Spleen (tissue), 11 donors: ENCODE measurements around the gene DOK4. TPM values are rescaled to one million over a fixed set of nuclear protein-coding genes. Genes with fewer than 3 reads are reported as not detected.

Experiments used
- DNase-seq: peaks from one replicate; pipeline ENCODE4 v3.0.0-alpha.2; 2020
- H3K27ac ChIP-seq, 8 donors: fragments of 200-600 bp; sonication (generic) in 7 of 8; 1 replicate in 4 of 8; 2 replicates in 4 of 8; pipeline versions ENCODE4 v1.5.0 to v1.8.0; 2016 to 2021; ENCODE audit warnings: inconsistent platforms in 4 of 8, mild to moderate bottlenecking in 4 of 8, moderate library complexity in 1 of 8
- H3K27me3 ChIP-seq, 7 donors: fragments of 200-600 bp; sonication (generic) in 6 of 7; replicated peaks in 1 of 7; 1 replicate in 4 of 7; 2 replicates in 3 of 7; pipeline versions ENCODE4 v1.5.0 to v1.8.0; 2016 to 2021; ENCODE audit warnings: inconsistent platforms in 3 of 7, mild to moderate bottlenecking in 1 of 7
- H3K36me3 ChIP-seq, 6 donors: fragments of 200-600 bp; sonication (generic) in 5 of 6; 1 replicate in 4 of 6; 2 replicates in 2 of 6; pipeline versions ENCODE4 v1.5.0 to v1.8.0; 2016 to 2021; ENCODE audit warnings: inconsistent platforms in 2 of 6
- H3K4me1 ChIP-seq, 6 donors: fragments of 200-600 bp; sonication (generic) in 5 of 6; 1 replicate in 3 of 6; 2 replicates in 3 of 6; pipeline versions ENCODE4 v1.5.0 to v1.8.0; 2016 to 2021; ENCODE audit warnings: inconsistent platforms in 3 of 6
- H3K4me3 ChIP-seq, 8 donors: fragments of 200-600 bp; sonication (generic) in 7 of 8; 1 replicate in 4 of 8; 2 replicates in 4 of 8; pipeline versions ENCODE4 v1.5.0 to v1.8.0; 2016 to 2021; ENCODE audit warnings: inconsistent platforms in 4 of 8, mild to moderate bottlenecking in 4 of 8, moderate library complexity in 2 of 8
- H3K9me3 ChIP-seq, 8 donors: fragments of 200-600 bp; sonication (generic) in 7 of 8; 1 replicate in 4 of 8; 2 replicates in 4 of 8; pipeline versions ENCODE4 v1.5.0 to v1.8.0; 2016 to 2021; ENCODE audit warnings: inconsistent platforms in 4 of 8
- CTCF ChIP-seq, 11 experiments: fragments of 200-600 bp in 7 of 11; fragments of 450-650 bp in 4 of 11; sonication (generic) in 4 of 11; IDR thresholded peaks in 8 of 11; conservative IDR thresholded peaks in 3 of 11; 1 replicate in 7 of 11; 2 replicates in 4 of 11; pipeline versions ENCODE4 v1.4.0 to v1.8.0; 2016 to 2021; ENCODE audit warnings: antibody characterized with exemption in 11 of 11, inconsistent platforms in 4 of 11, mild to moderate bottlenecking in 1 of 11
- POLR2A ChIP-seq, 3 donors: fragments of 450-650 bp; IDR thresholded peaks; one replicate each; pipeline ENCODE4 v1.5.1; 2017; ENCODE audit warnings: antibody characterized with exemption in 3 of 3, mild to moderate bottlenecking in 1 of 3
- POLR2AphosphoS5 ChIP-seq, 3 donors: sonication (generic); formaldehyde crosslinking; IDR thresholded peaks; one replicate each; pipeline ENCODE4 v1.5.1; 2017; ENCODE audit warnings: antibody characterized with exemption in 3 of 3
- WGBS, 5 donors: extraction: QIAGEN DNeasy Blood & Tissue Kit in 3 of 5; methylation state at CpG; one replicate each; pipeline versions ENCODE4 v1.1.5 to v1.1.7; 2013 to 2018; 5-methylcytosine and 5-hydroxymethylcytosine counted together
- intact Hi-C: fragments of 100-400 bp; cut with DNase I; formaldehyde crosslinking; loops from one replicate; pipeline ENCODE4 v1.15.0; 2023; ENCODE audit warnings: low total_unique reads
- polyA plus RNA-seq, 3 donors: library from polyadenylated mRNA; stranded (reverse); fragments of 200-250 nt; gene quantifications; one replicate each; pipeline ENCODE4 v1.2.1, GENCODE V29; 2013
- total RNA-seq, 7 donors: library from RNA; depleted of rRNA in 3 of 7; stranded (reverse); fragments of >200 nt in 3 of 7; fragmentation: NEBNext Ultra II Directional in 4 of 7; extraction: Animal tissue kit (Norgen Biotek cat#: 25700) in 4 of 7; gene quantifications; one replicate each; pipeline versions ENCODE4 v1.1.0 to v1.2.1, GENCODE V29; 2016 to 2021
- donor health status: healthy with polysubstance abuse.
- donor health status: DM: no; HTN: no; CAD: no; lungs with moderate emphysema.
- donor health status: DM: no; HTN: no; CAD: no.
- donor health status: Bipolar disorder and iron deficiency.
- donor health status: healthy.
- donor health status: DM: no; HTN: no; CAD: no.
- donor health status: DM: yes; HTN: yes; CAD: no.

Gene DOK4
- total and polyA plus RNA-seq, 10 donors: 4.1 to 19.8 (median 14.2) TPM

DNA sequence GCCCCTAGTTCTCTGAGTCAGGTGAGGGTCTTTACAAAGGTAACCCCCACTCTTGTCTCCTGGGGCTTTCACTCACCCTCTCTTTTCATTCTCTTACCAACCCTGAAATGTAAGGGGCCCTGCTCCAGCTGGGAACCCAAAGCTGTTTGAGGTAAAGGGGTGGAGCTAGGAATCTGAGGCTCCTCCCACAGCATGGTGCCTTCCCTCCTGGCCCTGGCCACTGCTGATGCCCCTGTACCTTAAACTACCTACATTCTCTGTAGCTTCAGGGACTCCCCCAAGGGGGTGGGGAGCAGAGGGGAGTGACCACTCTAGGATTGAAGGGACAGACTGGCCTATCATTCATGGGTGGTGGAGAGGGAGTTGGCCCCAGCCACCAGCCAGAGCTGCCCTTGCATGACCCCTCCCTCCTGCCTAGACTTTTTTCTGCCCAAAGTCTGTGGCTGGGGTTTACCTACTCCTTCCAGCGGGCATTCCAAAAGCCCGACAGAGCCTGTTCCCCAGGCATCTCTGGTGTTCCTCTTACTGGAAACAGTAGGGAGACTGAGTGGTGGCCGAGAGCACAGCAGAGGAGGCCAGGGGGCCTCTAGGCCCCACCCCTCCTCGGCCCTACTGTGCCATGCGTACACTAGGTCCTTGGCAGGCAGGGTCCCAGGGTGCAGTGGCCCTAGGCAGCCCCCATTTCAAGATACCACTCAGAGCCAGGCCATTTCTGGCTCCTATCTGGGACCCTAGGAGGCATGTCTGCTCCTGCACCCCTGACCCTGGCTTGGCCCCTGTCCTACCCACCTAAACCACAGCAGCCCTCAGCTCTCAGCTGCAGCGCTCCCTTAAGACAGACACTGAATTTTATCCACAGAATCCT lies 9.5 kb downstream of the DOK4 start:
- Histone ChIP-seq H3K9me3 (no peaks in the 10 kb centered on the region), H3K4me3 (no peak overlapping the region), H3K27me3 (peaks cover 0 to 16% (median 0%) of the 10 kb centered on the region in 7 donors), H3K36me3 (peaks cover 0 to 35% (median 14%) of the 10 kb centered on the region in 6 donors), H3K27ac (peak overlapping the region in 3 of 8 donors; percentile 21 to 53 (median 28)), H3K4me1 (peaks cover 13 to 89% (median 64%) of the 10 kb centered on the region in 6 donors)
- peak; percentile 54 for DNase-seq
- 80 to 93% (median 90%) methylated on average over 4 to 6 of the region's 6 CpGs for WGBS, 5 donors
- intact Hi-C loops: no loop called here
- TF ChIP-seq POLR2AphosphoS5 (IDR thresholded peaks at IDR 0.05) (no peak), CTCF (IDR thresholded peaks at IDR 0.05 in 8 of 11, conservative IDR thresholded peaks at IDR 0.05 in 3 of 11) (no peak), POLR2A (IDR thresholded peaks at IDR 0.05) (no peak)

DNA sequence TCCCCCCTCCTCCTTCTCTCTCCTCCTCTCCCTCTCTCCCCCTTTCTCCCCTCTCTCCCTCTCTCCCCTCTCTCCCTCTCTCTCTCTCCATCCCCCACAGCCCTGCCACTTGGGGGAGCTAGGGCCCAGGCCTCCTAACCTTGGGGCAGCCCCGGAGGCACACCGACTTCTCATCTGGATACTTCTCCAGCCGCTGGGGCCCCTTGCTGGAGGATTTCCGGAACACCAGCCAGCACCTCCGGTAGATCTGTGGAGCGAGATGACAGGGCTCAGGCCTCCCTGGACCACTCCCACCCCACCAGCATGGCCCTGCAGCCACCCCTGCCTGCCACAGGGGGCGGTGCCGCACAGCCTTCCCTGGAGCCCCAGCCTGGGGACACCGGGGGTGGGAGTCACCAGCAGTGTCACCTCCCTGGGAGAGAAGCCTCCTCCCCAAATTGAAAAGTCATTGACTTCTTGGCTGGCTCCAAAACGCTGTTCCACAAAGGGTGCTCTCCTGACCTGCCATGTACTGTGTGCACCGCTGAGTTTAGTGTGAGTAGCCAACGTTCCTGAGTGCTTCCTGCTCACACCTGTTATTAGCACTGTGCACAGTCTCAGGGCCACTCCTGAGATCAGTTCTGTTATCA lies 10.5 kb downstream of the DOK4 start:
- TF ChIP-seq POLR2AphosphoS5 (IDR thresholded peaks at IDR 0.05) (peak in 2 of 3 donors; percentile 36 to 66), CTCF (IDR thresholded peaks at IDR 0.05 in 8 of 11, conservative IDR thresholded peaks at IDR 0.05 in 3 of 11) (peak; percentile 56 to 86 (median 71)), POLR2A (IDR thresholded peaks at IDR 0.05) (no peak)
- peak overlapping the region in 1 of 8 donors; percentile 36 for H3K4me3 ChIP-seq
- peak; percentile 91 for DNase-seq
- intact Hi-C loops: no loop called here
- peaks cover 15 to 97% (median 72%) of the 10 kb centered on the region in 6 donors for H3K4me1 ChIP-seq
- 2 to 13% (median 6%) methylated on average over 7 to 12 of the region's 12 CpGs for WGBS, 5 donors
- H3K27ac ChIP-seq: peak overlapping the region in 3 of 8 donors; percentile 21 to 53 (median 28)
- H3K36me3 ChIP-seq: peaks cover 0 to 44% (median 21%) of the 10 kb centered on the region in 6 donors
- H3K27me3 ChIP-seq: peaks cover 0 to 16% (median 0%) of the 10 kb centered on the region in 7 donors
- H3K9me3 ChIP-seq: no peaks in the 10 kb centered on the region

DNA sequence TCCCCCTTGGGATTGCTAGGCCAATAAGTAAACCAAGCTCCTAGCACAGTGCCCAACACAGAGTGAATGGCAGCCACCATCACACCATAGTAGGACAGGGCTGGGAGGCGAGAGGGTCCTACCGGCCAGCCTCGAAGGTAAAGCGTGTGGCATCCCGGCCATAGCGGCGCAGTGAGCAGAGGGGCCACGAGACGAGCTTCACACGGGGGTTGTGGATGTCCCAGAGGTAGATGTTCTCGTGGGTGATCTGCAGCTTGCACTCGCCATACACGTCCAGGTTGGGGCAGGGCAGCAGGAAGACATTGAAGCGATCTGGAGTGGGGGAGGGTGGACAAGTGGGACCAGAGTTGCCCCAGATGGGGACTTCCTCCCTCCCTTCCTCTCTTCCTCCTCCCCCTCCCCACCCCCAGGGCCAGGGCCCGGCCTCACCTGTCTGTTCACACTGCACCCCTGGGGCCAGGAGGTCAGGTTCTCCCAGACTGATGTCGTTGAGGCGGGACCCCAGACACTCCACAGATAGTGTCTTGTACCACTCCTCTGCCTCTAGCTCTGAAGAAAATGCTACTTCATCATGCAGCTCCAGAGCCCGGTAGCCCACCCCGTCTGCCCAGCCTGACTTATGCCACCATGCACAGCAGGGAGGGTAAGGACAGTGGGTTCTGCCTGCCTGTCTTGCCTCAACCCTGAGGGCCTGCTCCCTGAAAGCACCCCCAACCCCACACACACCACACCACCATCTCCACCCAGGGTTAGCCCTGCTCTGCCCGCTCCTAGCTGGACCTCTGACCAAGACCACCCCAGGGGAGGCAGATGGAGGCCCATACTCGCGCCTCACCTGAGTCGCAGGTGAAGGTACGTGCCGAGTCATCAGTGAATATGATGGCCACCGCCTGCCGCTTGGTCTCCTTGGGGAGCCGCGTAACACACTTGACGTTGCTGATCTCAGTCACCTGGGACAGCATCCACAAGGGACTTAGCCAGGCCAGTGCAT lies 11.3 kb downstream of the DOK4 start:
- H3K36me3 ChIP-seq: peaks cover 0 to 53% (median 30%) of the 10 kb centered on the region in 6 donors
- intact Hi-C loops: no loop called here
- TF ChIP-seq POLR2AphosphoS5 (IDR thresholded peaks at IDR 0.05) (peak in 1 of 3 donors; percentile 41), POLR2A (IDR thresholded peaks at IDR 0.05) (no peak)
- peaks cover 0 to 11% (median 0%) of the 10 kb centered on the region in 7 donors for H3K27me3 ChIP-seq
- no peak overlapping the region for H3K4me3 ChIP-seq
- peak overlapping the region in 2 of 8 donors; percentile 28 to 53 for H3K27ac ChIP-seq
- H3K4me1 ChIP-seq: peaks cover 16 to 97% (median 74%) of the 10 kb centered on the region in 6 donors
- no peaks in the 10 kb centered on the region for H3K9me3 ChIP-seq
- 69 to 80% (median 72%) methylated on average over 29 to 30 of the region's 30 CpGs for WGBS, 5 donors
- peak; percentile 65 for DNase-seq

- Histone ChIP-seq H3K36me3 (peaks cover 0 to 63% (median 41%) of the 10 kb centered on the region in 6 donors), H3K27ac (peak overlapping the region in 1 of 8 donors; percentile 72), H3K4me3 (no peak overlapping the region), H3K9me3 (no peaks in the 10 kb centered on the region), H3K27me3 (peaks cover 0 to under 1% (median 0%) of the 10 kb centered on the region in 7 donors), H3K4me1 (peaks cover 11 to 95% (median 66%) of the 10 kb centered on the region in 6 donors)
- 84 to 92% (median 90%) methylated on average over 8 of the region's 8 CpGs for WGBS, 5 donors
- TF ChIP-seq POLR2A (IDR thresholded peaks at IDR 0.05) (no peak), POLR2AphosphoS5 (IDR thresholded peaks at IDR 0.05) (no peak), CTCF (IDR thresholded peaks at IDR 0.05 in 8 of 11, conservative IDR thresholded peaks at IDR 0.05 in 3 of 11) (no peak)
- DNase-seq: peak; percentile 64
- intact Hi-C loops: no loop called here
Observed at GRCh38 chr16:57473906-57474305, 12.4 kb downstream of the DOK4 start.
